Endothelial cell of umbilical vein (primary cell): Measurements from ENCODE around the gene GJB3. TPM values are rescaled to one million over a fixed set of nuclear protein-coding genes. Genes with fewer than 3 reads are reported as not detected.

Experiments
- BruUV-seq: library from RNA; stranded (reverse); fragments of 400-500 nt; replicated peaks from 2 replicates; lab custom pipeline; 2021; lab: Mats Ljungman, UMichigan
- CTCF ChIA-PET: fragments of 300-600, 350-600 bp; sonication (Branson Sonifier 250); formaldehyde crosslinking; loops from one replicate; lab custom pipeline; 2021; ENCODE audit warnings: antibody characterized with exemption, inconsistent platforms; lab: Charles Lee
- POLR2A ChIA-PET: fragments of 300-600, 350-600 bp; sonication (Branson Sonifier 250); formaldehyde crosslinking; loops from one replicate; lab custom pipeline; 2021; ENCODE audit warnings: antibody characterized with exemption, inconsistent platforms; lab: Charles Lee
- DNase-seq: peaks from one replicate; pipeline ENCODE4 v3.0.0-alpha.2; 2011; ENCODE audit warnings: low read depth, low spot score
- FAIRE-seq: peaks from 2 replicates; lab custom pipeline; 2011; peaks lifted over from hg19 to GRCh38; lab: Jason Lieb, UNC
- H2AFZ ChIP-seq: 2 replicates; pipeline ENCODE4 v1.6.0; 2012; ENCODE audit warnings: low read depth, low read length, control low read depth, inconsistent platforms
- H3K27ac ChIP-seq: 2 replicates; pipeline ENCODE4 v1.5.1; 2011; ENCODE audit warnings: low read depth, mild to moderate bottlenecking, control low read depth, low read length, moderate library complexity; ENCODE audit not compliant: insufficient read depth
- H3K27me3 ChIP-seq, 2 experiments: 2 replicates each; pipeline versions ENCODE4 v1.6.0 to v1.6.1; 2011; ENCODE audit warnings: low read length in 2 of 2, mixed read lengths in 1 of 2; ENCODE audit not compliant: control insufficient read depth in 2 of 2, insufficient read depth in 2 of 2
- H3K36me3 ChIP-seq, 2 experiments: 2 replicates in 1 of 2; 3 replicates in 1 of 2; pipeline ENCODE4 v1.5.1; 2011; ENCODE audit warnings: low read length in 2 of 2, mild to moderate bottlenecking in 1 of 2, moderate library complexity in 1 of 2; ENCODE audit not compliant: control insufficient read depth in 2 of 2, insufficient read depth in 2 of 2; ENCODE audit errors: extremely low read depth in 1 of 2
- H3K4me1 ChIP-seq: 3 replicates; pipeline ENCODE4 v1.5.1; 2011; ENCODE audit warnings: mild to moderate bottlenecking, low read length; ENCODE audit not compliant: control insufficient read depth, insufficient read depth; ENCODE audit errors: extremely low read depth
- H3K4me2 ChIP-seq: 2 replicates; pipeline ENCODE4 v1.6.1; 2011; ENCODE audit warnings: low read length, control low read depth, mixed read lengths; ENCODE audit not compliant: insufficient read depth
- H3K4me3 ChIP-seq, 3 experiments: fragments of 200-600 bp in 1 of 3; sonication (generic), shearing (Covaris generic) in 1 of 3; replicated peaks in 1 of 3; 2 replicates each; pipeline ENCODE4 v1.5.1; 2011 to 2016; ENCODE audit warnings: control low read depth in 3 of 3, low read length in 3 of 3, mild to moderate bottlenecking in 2 of 3, inconsistent platforms in 1 of 3, low read depth in 1 of 3, moderate library complexity in 1 of 3; ENCODE audit not compliant: insufficient read depth in 1 of 3
- H3K79me2 ChIP-seq: 2 replicates; pipeline ENCODE4 v1.6.0; 2012; ENCODE audit warnings: low read length, inconsistent platforms; ENCODE audit not compliant: control insufficient read depth, insufficient read depth
- H3K9ac ChIP-seq: replicated peaks from 2 replicates; pipeline ENCODE3; 2011; ENCODE audit warnings: low read length, control low read depth; ENCODE audit not compliant: insufficient read depth; ENCODE audit errors: extremely low read depth
- H3K9me1 ChIP-seq: replicated peaks from 3 replicates; pipeline ENCODE4 v1.6.0; 2011; ENCODE audit warnings: mild to moderate bottlenecking, low read length; ENCODE audit not compliant: control insufficient read depth, insufficient read depth; ENCODE audit errors: extremely low read depth
- H3K9me3 ChIP-seq: replicated peaks from 2 replicates; pipeline ENCODE4 v1.5.1; 2012; ENCODE audit warnings: low read length, inconsistent platforms; ENCODE audit not compliant: control insufficient read depth, insufficient read depth
- H4K20me1 ChIP-seq: replicated peaks from 2 replicates; pipeline ENCODE3; 2011; ENCODE audit warnings: mild to moderate bottlenecking, low read length; ENCODE audit not compliant: control insufficient read depth, insufficient read depth; ENCODE audit errors: extremely low read depth
- EZH2 ChIP-seq: IDR thresholded peaks from 2 replicates; pipeline ENCODE4 v1.6.1; 2012; ENCODE audit warnings: borderline replicate concordance, low read depth, mild to moderate bottlenecking, moderate library complexity, low read length, inconsistent platforms; ENCODE audit not compliant: severe bottlenecking
- FOS ChIP-seq: IDR thresholded peaks from 2 replicates; pipeline ENCODE4 v1.6.1; 2011; ENCODE audit warnings: mild to moderate bottlenecking, low read length, moderate library complexity, borderline replicate concordance; ENCODE audit not compliant: insufficient read depth
- GATA2 ChIP-seq: IDR thresholded peaks from 2 replicates; pipeline ENCODE4 v1.7.0; 2011; ENCODE audit warnings: low read depth, mild to moderate bottlenecking, moderate library complexity, mixed read lengths, low read length; ENCODE audit not compliant: insufficient read length, insufficient read depth
- JUN ChIP-seq: IDR thresholded peaks from 2 replicates; pipeline ENCODE4 v1.6.1; 2011; ENCODE audit warnings: borderline replicate concordance, low read depth; ENCODE audit not compliant: insufficient read length, insufficient read depth
- MYC ChIP-seq: IDR thresholded peaks from one replicate; pipeline ENCODE4 v1.6.1; 2011; ENCODE audit warnings: mild to moderate bottlenecking, low read depth, low read length
- POLR2A ChIP-seq: IDR thresholded peaks from 2 replicates; pipeline ENCODE4 v1.6.1; 2012; ENCODE audit warnings: low read depth, mild to moderate bottlenecking, control low read depth, low read length
- POLR2AphosphoS5 ChIP-seq: IDR thresholded peaks from 2 replicates; pipeline ENCODE4 v1.6.1; 2012; ENCODE audit warnings: low read depth, mild to moderate bottlenecking, control low read depth, low read length, moderate library complexity; ENCODE audit not compliant: insufficient read depth
- dilution Hi-C: fragments of 300-500 bp; cut with MboI; formaldehyde crosslinking; loops from one replicate; pipeline ENCODE4 v1.15.0; 2019; ENCODE audit warnings: low sequenced_read_pairs; ENCODE audit not compliant: extremely low pct_ligation_motif_present
- intact Hi-C: fragments of 100-400 bp; cut with micrococcal nuclease; formaldehyde crosslinking; loops from one replicate; pipeline ENCODE4 v1.10.0; 2022
- polyA plus RNA-seq, 4 experiments: library from polyadenylated mRNA; depleted of rRNA in 3 of 4; stranded (reverse) in 3 of 4; unstranded in 1 of 4; fragments of >200 nt; gene quantifications; 2 replicates each; pipeline versions ENCODE4 v1.2.1 to v1.2.3, GENCODE V29; 2011 to 2012; ENCODE audit warnings: missing spikeins in 1 of 4
- total RNA-seq: library from RNA; stranded (reverse); gene quantifications from 2 replicates; pipeline ENCODE4 v1.2.3, GENCODE V29; 2021
- TF ChIP-seq, protein P1 (sequence below): IDR thresholded peaks from 2 replicates; pipeline ENCODE4 v1.6.1; 2011; ENCODE audit not compliant: insufficient read depth, insufficient read length
- TF ChIP-seq, protein P2 (sequence below), 2 donors: IDR thresholded peaks; 1 replicate in 1 of 2; 2 replicates in 1 of 2; pipeline ENCODE4 v1.5.1; 2011; ENCODE audit warnings: low read length in 2 of 2, mild to moderate bottlenecking in 2 of 2, moderate library complexity in 2 of 2, control low read depth in 1 of 2, inconsistent platforms in 1 of 2, low read depth in 1 of 2; ENCODE audit not compliant: insufficient read depth in 1 of 2; ENCODE audit errors: extremely low read depth in 1 of 2

Gene GJB3
- total and polyA plus RNA-seq, 2 donors (not counting 3 experiments of a cell fraction or from before 2014, with no cell fraction given) = not detected

DNA sequence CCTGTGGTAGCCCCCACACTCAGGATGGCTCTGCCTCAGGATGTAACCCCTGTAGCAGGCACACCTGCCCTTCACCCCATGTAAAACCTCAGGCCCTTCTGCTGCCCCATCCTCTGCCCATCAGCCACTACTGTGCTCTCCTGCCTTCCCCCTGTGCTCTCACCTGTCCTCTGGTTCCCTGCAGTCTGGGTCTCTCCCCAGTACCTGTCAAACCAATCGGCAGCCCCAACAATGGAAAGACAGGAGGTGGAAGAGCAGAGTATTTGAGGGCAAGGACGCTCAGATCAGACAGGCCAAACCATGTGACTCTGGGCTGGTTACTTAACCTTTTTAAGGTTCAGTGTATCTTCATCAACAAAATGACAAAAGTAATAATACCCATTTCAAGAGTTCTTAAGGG, 47.6 kb downstream of the GJB3 start:
- DNase-seq (no peak), FAIRE-seq (no peak)
- ChIA-PET CTCF (interaction anchor here (1.0 kb wide), 1 partner anchor 24 kb away, joined by 3 read pairs; no protein-coding TSS in a partner anchor), POLR2A (no interaction called here)
- Histone ChIP-seq H3K27me3 (peaks cover 2 to 3% of the 10 kb centered on the region in 2 experiments), H2AFZ (no peak overlapping the region), H3K4me2 (no peak overlapping the region), H3K79me2 (no peaks in the 10 kb centered on the region), H3K9ac (no peak overlapping the region), H3K9me3 (no peaks in the 10 kb centered on the region), H3K27ac (no peak overlapping the region), H3K4me3 (no peak overlapping the region), H3K36me3 (no peaks in the 10 kb centered on the region), H3K9me1 (no peaks in the 10 kb centered on the region), H4K20me1 (no peaks in the 10 kb centered on the region), H3K4me1 (no peaks in the 10 kb centered on the region)
- no peak for TF ChIP-seq POLR2AphosphoS5
- TF ChIP-seq JUN = no peak
- TF ChIP-seq GATA2 = no peak
- TF ChIP-seq, protein P1, sequence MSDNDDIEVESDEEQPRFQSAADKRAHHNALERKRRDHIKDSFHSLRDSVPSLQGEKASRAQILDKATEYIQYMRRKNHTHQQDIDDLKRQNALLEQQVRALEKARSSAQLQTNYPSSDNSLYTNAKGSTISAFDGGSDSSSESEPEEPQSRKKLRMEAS = no peak
- TF ChIP-seq MYC = no peak
- TF ChIP-seq, protein P2, sequence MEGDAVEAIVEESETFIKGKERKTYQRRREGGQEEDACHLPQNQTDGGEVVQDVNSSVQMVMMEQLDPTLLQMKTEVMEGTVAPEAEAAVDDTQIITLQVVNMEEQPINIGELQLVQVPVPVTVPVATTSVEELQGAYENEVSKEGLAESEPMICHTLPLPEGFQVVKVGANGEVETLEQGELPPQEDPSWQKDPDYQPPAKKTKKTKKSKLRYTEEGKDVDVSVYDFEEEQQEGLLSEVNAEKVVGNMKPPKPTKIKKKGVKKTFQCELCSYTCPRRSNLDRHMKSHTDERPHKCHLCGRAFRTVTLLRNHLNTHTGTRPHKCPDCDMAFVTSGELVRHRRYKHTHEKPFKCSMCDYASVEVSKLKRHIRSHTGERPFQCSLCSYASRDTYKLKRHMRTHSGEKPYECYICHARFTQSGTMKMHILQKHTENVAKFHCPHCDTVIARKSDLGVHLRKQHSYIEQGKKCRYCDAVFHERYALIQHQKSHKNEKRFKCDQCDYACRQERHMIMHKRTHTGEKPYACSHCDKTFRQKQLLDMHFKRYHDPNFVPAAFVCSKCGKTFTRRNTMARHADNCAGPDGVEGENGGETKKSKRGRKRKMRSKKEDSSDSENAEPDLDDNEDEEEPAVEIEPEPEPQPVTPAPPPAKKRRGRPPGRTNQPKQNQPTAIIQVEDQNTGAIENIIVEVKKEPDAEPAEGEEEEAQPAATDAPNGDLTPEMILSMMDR (IDR thresholded peaks at IDR 0.05; ENCODE audit: extremely low read depth in 1 of 2, insufficient read depth in 1 of 2, low read depth in 1 of 2, low read length in 2 of 2) = no peak
- TF ChIP-seq EZH2 = no peak
- TF ChIP-seq FOS = no peak
- TF ChIP-seq POLR2A = no peak
- BruUV-seq = no TSS peak
- intact Hi-C loops (no loop called here), dilution Hi-C loops (no loop called here)
